Parathyroid adenoma (tissue), 2 donors: ENCODE data around the gene ADARB2.

Experiments
- H2AFZ ChIP-seq: fragments of 300-600 bp; sonication (generic); one replicate; pipeline ENCODE4 v1.7.0; 2017; ENCODE audit warnings: antibody characterized with exemption, mild to moderate bottlenecking
- H3K27ac ChIP-seq: fragments of 300-600 bp; sonication (generic); one replicate; pipeline ENCODE4 v1.7.0; 2017
- H3K27me3 ChIP-seq: fragments of 300-600 bp; sonication (generic); one replicate; pipeline ENCODE4 v1.7.0; 2017; ENCODE audit warnings: low read length; ENCODE audit not compliant: control insufficient read depth, insufficient read depth
- H3K36me3 ChIP-seq: fragments of 300-600 bp; sonication (generic); one replicate; pipeline ENCODE4 v1.7.0; 2017; ENCODE audit warnings: low read length; ENCODE audit not compliant: control insufficient read depth, insufficient read depth
- H3K4me1 ChIP-seq: fragments of 300-600 bp; sonication (generic); one replicate; pipeline ENCODE4 v1.7.0; 2017; ENCODE audit warnings: control low read depth
- H3K4me2 ChIP-seq: fragments of 300-600 bp; sonication (generic); one replicate; pipeline ENCODE4 v1.7.0; 2017; ENCODE audit warnings: low read length
- H3K4me3 ChIP-seq: fragments of 300-600 bp; sonication (generic); one replicate; pipeline ENCODE4 v1.7.0; 2017; ENCODE audit warnings: low read depth, low read length
- H3K79me2 ChIP-seq: fragments of 300-600 bp; sonication (generic); one replicate; pipeline ENCODE4 v1.7.0; 2017; ENCODE audit warnings: control low read depth
- H3K9ac ChIP-seq: fragments of 300-600 bp; sonication (generic); one replicate; pipeline ENCODE4 v1.7.0; 2017; ENCODE audit warnings: mild to moderate bottlenecking
- H3K9me3 ChIP-seq: fragments of 300-600 bp; sonication (generic); one replicate; pipeline ENCODE4 v1.7.0; 2017; ENCODE audit warnings: low read length; ENCODE audit not compliant: control insufficient read depth
- TF ChIP-seq, protein P1 (sequence below): fragments of 300-600 bp; sonication (generic); IDR thresholded peaks from one replicate; pipeline ENCODE4 v1.7.0; 2017; ENCODE audit warnings: antibody characterized with exemption, mild to moderate bottlenecking
- donor health status: primary hyperparathyroidism.

ADARB2 gene

DNA sequence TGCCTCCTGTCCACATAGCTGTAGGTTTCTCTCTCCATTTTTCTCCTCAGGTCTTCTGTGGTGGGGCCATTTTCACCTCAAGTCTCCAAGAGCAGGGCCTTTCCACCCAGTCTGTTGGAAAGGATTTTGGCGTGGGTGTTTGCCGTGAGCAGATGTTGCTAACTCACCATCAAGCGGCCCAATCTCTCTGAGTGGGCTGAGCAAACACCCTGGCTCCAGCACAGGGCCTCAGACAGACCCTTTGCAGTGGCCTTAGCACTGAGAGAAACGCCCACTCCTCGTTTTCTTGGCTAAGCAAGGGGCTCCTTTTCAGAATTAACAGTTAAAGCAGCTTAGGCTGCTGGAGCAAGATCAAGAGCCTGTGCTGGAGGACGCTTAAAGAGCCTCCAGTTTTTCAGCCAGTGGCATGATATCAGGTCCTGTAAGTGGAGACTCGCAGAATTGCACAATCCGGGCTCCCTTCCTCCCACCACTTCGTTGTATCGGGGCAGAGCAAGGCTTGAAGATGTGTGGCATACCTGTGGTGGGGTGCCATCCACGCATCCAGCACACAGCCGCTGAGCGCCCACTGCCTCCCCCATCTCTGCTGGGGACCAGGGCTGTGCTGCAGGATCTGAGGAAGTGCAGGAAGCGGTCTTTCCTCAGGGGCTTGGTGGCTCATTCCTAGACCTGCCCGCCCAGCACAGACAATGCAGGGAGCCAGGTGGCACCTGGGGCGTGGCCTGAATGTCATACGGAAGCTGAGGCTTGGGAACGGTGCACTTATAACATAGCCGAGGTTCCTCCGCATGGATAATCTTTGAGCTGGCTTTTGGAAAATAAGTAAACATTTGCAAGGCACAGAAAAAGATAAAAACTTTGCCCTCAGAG is 142.7 kb downstream of the ADARB2 start:
- H3K79me2 ChIP-seq, result no peaks in the 10 kb centered on the region
- TF ChIP-seq, protein P1, sequence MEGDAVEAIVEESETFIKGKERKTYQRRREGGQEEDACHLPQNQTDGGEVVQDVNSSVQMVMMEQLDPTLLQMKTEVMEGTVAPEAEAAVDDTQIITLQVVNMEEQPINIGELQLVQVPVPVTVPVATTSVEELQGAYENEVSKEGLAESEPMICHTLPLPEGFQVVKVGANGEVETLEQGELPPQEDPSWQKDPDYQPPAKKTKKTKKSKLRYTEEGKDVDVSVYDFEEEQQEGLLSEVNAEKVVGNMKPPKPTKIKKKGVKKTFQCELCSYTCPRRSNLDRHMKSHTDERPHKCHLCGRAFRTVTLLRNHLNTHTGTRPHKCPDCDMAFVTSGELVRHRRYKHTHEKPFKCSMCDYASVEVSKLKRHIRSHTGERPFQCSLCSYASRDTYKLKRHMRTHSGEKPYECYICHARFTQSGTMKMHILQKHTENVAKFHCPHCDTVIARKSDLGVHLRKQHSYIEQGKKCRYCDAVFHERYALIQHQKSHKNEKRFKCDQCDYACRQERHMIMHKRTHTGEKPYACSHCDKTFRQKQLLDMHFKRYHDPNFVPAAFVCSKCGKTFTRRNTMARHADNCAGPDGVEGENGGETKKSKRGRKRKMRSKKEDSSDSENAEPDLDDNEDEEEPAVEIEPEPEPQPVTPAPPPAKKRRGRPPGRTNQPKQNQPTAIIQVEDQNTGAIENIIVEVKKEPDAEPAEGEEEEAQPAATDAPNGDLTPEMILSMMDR, result no peak
- H3K4me1 ChIP-seq, result no peaks in the 10 kb centered on the region
- no peaks in the 10 kb centered on the region for H3K36me3 ChIP-seq
- H3K27ac ChIP-seq, result no peak overlapping the region
- no peak overlapping the region for H3K9ac ChIP-seq
- no peak overlapping the region for H3K4me3 ChIP-seq
- H3K4me2 ChIP-seq, result no peak overlapping the region
- no peak overlapping the region for H2AFZ ChIP-seq
- no peaks in the 10 kb centered on the region for H3K9me3 ChIP-seq
- no peaks in the 10 kb centered on the region for H3K27me3 ChIP-seq

DNA sequence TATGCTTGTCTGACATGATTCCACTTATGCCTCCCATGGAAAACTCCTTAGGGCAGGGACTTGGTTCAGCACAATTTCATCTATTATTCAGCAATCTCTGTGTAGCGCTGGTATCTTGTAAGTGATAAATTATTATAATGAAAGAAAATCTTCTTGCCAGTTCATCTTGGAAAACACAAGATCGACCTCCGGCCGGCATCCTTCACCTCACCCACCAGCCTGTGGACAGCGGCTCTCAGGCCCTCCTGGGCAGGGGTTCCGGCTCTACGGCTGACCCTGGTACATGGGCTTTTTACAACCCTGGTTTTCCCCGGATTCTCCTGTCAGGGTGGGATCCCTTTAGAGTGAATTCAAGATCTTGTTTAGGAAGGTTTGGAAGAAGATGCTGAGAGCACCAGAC is 145.6 kb downstream of the ADARB2 start:
- no peak overlapping the region for H3K4me3 ChIP-seq
- no peak overlapping the region for H2AFZ ChIP-seq
- peaks cover 2% of the 10 kb centered on the region for H3K79me2 ChIP-seq
- no peak overlapping the region for H3K9ac ChIP-seq
- TF ChIP-seq, protein P1, result no peak
- H3K27me3 ChIP-seq, result no peaks in the 10 kb centered on the region
- no peaks in the 10 kb centered on the region for H3K36me3 ChIP-seq
- H3K4me2 ChIP-seq, result no peak overlapping the region
- H3K9me3 ChIP-seq, result no peaks in the 10 kb centered on the region
- no peaks in the 10 kb centered on the region for H3K4me1 ChIP-seq
- no peak overlapping the region for H3K27ac ChIP-seq

DNA sequence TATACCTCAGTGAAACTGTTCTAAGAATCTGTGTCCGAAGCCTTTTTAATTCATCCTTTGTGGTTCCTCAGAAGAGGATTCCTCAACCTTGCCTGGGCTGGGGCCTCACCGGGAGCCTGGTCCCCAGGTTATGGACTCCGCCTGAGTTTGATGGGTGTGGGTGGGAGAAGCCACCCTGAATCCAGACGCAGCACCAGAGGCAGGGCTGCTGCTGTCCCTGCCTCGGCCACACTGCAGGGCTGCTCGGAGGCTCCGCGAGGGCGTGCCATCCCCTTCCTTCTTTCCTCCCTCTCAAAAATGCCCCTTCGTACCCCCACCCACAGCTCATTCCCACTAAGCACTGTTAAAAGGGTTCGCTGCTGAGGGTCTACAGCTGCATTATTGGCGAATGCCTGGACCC is 146.3 kb downstream of the ADARB2 start:
- Histone ChIP-seq H3K4me1 (no peaks in the 10 kb centered on the region), H3K9ac (no peak overlapping the region), H3K4me3 (no peak overlapping the region), H3K27me3 (no peaks in the 10 kb centered on the region), H3K9me3 (no peaks in the 10 kb centered on the region), H2AFZ (no peak overlapping the region), H3K4me2 (no peak overlapping the region), H3K79me2 (peaks cover 2% of the 10 kb centered on the region), H3K36me3 (no peaks in the 10 kb centered on the region), H3K27ac (no peak overlapping the region)
- TF ChIP-seq, protein P1, result no peak

DNA sequence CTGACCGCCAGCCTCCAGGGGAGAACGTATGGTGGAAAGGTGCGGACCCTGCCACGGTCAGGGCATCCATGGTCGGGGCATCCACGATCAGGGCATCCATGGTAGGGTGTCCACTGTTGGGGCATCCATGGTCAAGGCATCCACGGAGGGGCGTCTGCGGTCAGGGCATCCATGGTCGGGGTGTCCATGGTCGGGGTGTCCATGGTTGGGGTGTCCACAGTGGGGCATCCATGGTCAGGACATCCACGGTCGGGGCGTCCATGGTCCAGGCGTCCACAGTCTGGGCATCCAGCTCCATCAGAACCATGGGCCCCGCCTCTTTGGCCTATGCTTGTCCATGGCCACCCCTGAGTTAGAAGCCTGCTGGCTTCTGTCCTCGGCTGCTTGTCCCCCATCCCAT is 148.1 kb downstream of the ADARB2 start:
- Histone ChIP-seq H3K27ac (no peak overlapping the region), H3K4me2 (no peak overlapping the region)

More for the DNA sequence above, 148.1 kb downstream of the ADARB2 start:
- H2AFZ ChIP-seq, result no peak overlapping the region
- no peaks in the 10 kb centered on the region for H3K27me3 ChIP-seq
- H3K4me1 ChIP-seq, result no peaks in the 10 kb centered on the region
- TF ChIP-seq, protein P1, result no peak
- no peaks in the 10 kb centered on the region for H3K36me3 ChIP-seq
- H3K9me3 ChIP-seq, result no peaks in the 10 kb centered on the region
- H3K79me2 ChIP-seq, result peaks cover 2% of the 10 kb centered on the region
- H3K4me3 ChIP-seq, result no peak overlapping the region
- no peak overlapping the region for H3K9ac ChIP-seq
